IPS-NIHi7 (cell line): Measurements from ENCODE around the gene NHLH2.

Source experiments
- DNase-seq: peaks from one replicate; pipeline ENCODE4 v3.0.0; 2012; ENCODE audit warnings: mixed read lengths; ENCODE audit errors: extremely low spot score

The NHLH2 gene

GRCh38 chr1:115838431-115839028, 2.4 kb downstream of the NHLH2 start:
- peak; percentile 49 for DNase-seq

GRCh38 chr1:115837740-115838421, 3.0 kb downstream of the NHLH2 start:
- DNase-seq: peak; percentile 41

- DNase-seq: no peak
Observed at GRCh38 chr1:115837341-115837739, 3.6 kb downstream of the NHLH2 start.

DNA sequence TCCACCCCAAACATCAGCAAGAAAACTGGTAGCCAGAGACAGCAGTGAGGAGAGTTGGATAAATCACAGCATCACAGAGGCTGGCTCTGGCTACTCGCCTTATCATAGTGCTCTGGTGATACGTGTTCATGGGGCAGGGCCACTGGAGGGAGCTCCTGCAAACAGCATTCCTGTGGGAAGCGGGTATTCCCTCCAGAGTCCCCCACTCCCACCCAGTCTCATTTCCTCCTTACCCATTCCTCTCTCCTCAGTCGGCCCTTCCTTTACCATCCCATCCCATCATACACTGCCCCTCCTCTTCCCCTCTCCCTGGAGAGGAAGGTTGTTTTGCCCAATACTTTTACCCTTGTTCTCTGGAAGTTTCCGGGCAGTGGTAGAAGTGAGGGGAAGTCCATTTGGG, 7.1 kb downstream of the NHLH2 start:
- DNase-seq: peak; percentile 67

DNA sequence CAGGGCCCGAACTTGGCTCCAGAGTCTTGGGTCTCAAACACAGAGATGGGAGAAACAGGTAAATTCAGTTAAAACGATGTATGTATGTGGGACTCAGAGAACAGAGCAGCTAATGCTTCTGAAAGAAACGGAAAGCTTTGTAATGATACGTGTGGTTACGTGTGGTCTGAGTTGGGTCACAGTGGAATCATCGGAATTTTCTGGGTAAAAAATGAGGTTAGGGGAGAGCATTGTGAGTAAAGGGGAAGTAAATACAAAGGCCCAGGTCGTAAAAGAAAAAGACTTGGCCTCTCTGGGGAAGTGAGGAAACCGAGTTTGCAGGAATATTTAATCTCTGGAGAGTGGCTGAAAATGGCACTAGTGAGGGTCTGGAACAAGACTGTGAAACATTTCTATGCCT, 8.3 kb downstream of the NHLH2 start:
- DNase-seq: no peak

GRCh38 chr1:115830963-115831362, 10.0 kb downstream of the NHLH2 start:
- DNase-seq: no peak

- peak; percentile 45 for DNase-seq
Observed at GRCh38 chr1:115829947-115830346, 11.0 kb downstream of the NHLH2 start.

GRCh38 chr1:115829023-115829674, 11.8 kb downstream of the NHLH2 start:
- peak; percentile 51 for DNase-seq

GRCh38 chr1:115828101-115829022, 12.6 kb downstream of the NHLH2 start:
- peak; percentile 84 for DNase-seq

- DNase-seq: no peak
Observed at GRCh38 chr1:115827452-115828044, 13.4 kb downstream of the NHLH2 start.

GRCh38 chr1:115826628-115827027, 14.3 kb downstream of the NHLH2 start:
- DNase-seq: no peak

- DNase-seq: no peak
Observed at GRCh38 chr1:115822117-115822516, 18.8 kb downstream of the NHLH2 start.

- DNase-seq: no peak
Observed at GRCh38 chr1:115815694-115816093, 25.2 kb downstream of the NHLH2 start.

- DNase-seq: no peak
Observed at GRCh38 chr1:115814685-115815398, 26.1 kb downstream of the NHLH2 start.

DNA sequence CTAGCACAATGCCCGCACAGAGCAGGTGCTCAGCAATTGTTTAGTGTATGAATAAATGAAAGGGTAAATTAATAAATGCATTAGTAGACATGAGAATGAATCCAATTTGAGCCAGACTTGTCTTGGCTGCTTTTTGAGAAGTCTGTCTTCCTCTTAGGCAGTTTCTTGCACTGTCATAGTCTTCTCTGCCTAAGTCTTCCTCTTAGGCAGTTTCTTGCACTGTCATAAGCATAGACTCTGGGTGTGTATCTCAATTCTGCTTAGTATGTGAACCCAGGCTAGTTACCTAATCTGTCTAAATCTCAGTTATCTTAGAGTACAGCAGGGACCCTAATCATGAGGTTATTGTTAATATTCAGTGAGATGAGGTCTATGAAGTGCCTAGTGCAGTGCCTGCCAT, 27.2 kb downstream of the NHLH2 start:
- no peak for DNase-seq

GRCh38 chr1:115811140-115811828, 29.6 kb downstream of the NHLH2 start:
- no peak for DNase-seq

- no peak for DNase-seq
Observed at GRCh38 chr1:115810609-115811008, 30.3 kb downstream of the NHLH2 start.

DNA sequence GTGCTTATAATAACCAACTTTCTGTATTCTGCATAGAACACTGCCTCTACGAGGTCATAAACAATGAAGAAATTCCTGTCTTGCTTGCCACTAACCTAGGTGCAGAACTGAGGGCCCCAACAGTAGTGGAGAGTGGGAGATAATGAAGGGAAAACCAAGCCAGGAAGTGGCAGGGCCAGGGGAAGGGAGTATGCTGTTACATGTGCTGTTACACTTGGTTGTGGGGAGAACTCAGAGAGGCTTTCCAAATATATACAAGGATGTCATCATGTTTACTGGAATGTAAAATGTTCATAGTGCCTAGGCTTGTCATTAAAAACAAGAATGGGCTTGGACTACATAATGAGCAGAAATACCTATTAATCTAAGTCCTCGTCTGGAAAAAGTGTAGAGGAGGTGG, 31.1 kb downstream of the NHLH2 start:
- no peak for DNase-seq

DNA sequence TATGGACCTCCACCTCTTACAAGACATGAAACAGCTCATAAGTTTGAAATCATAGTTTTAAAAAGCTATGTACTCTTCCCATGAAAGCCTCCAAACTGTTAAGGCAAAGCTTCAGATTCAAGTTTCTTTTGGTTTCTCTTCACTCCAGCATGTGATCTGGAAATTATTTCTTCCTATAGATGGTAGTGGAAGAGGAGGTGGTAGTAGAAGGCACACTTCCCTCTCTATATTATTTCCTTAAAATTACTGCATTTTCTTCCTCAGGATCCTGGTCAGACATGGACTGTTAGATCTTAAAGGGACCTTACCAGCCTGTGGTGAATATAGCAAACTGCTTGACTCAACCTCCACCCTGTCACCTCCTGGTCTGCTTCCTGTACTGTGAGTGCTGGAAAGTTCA, 31.9 kb downstream of the NHLH2 start:
- no peak for DNase-seq

DNA sequence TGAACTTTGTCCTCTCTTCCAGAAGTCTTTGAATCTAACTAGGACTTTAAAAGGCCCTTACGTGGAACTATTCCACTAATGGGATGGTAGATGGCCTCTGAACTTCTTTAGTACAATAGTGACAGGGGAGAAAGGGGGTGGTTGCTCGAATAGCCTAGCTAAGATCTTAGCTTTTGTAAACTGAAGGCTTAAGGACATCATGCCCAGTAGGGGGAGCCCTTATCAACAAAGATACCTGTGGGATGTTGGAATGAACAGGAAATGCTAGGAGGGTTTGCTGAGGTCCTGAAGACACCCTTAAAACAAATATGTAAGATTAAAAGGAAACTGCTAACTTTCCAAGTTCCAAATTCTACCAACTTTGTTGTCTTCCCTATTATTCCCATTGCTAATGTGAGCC, 33.2 kb downstream of the NHLH2 start:
- peak; percentile 80 for DNase-seq
